Caco-2 (cell line): ENCODE data around the gene SGMS1. TPM values are rescaled to one million over a fixed set of nuclear protein-coding genes. Genes with fewer than 3 reads are reported as not detected.

Experiments used
- BruUV-seq: library from RNA; stranded (reverse); fragments of 400-500 nt; replicated peaks from 2 replicates; lab custom pipeline; 2021; lab: Mats Ljungman, UMichigan
- CTCF ChIA-PET: fragments of 300-600 bp; sonication (Branson Sonifier 250); formaldehyde crosslinking; loops from one replicate; lab custom pipeline; 2022; ENCODE audit warnings: antibody characterized with exemption; lab: Charles Lee
- POLR2A ChIA-PET: fragments of 300-600 bp; sonication (Branson Sonifier 250); formaldehyde crosslinking; loops from one replicate; lab custom pipeline; 2022; ENCODE audit warnings: antibody characterized with exemption; lab: Charles Lee
- DNase-seq, 2 experiments: peaks; one replicate each; pipeline versions ENCODE4 v3.0.0 to v3.0.0-alpha.2; 2020 to 2022
- H3K27me3 ChIP-seq: replicated peaks from 2 replicates; pipeline ENCODE4 v1.6.0; 2011; ENCODE audit warnings: low read length; ENCODE audit not compliant: control insufficient read depth, insufficient read depth
- H3K36me3 ChIP-seq: 2 replicates; pipeline ENCODE4 v1.5.1; 2011; ENCODE audit warnings: low read length; ENCODE audit not compliant: control insufficient read depth, insufficient read depth
- H3K4me1 ChIP-seq: fragments of 250-450 bp; sonication (Bioruptor Pico); 2 replicates; pipeline ENCODE4 v1.5.1; 2020; ENCODE audit warnings: mild to moderate bottlenecking
- H3K4me3 ChIP-seq: 2 replicates; pipeline ENCODE4 v1.5.1; 2011; ENCODE audit warnings: low read depth, mild to moderate bottlenecking, control low read depth, low read length
- H3K9me3 ChIP-seq: fragments of 250-450 bp; sonication (Bioruptor Pico); 2 replicates; pipeline ENCODE4 v1.5.1; 2020; ENCODE audit warnings: mild to moderate bottlenecking, moderate library complexity
- H3K27ac Mint-ChIP-seq: one replicate; pipeline ENCODE4 v1.8.0; 2022; ENCODE audit warnings: mixed read lengths; ENCODE audit not compliant: unreplicated experiment
- H3K27me3 Mint-ChIP-seq: one replicate; pipeline ENCODE4 v1.8.0; 2022; ENCODE audit warnings: mixed read lengths; ENCODE audit not compliant: insufficient read depth, unreplicated experiment
- H3K36me3 Mint-ChIP-seq: one replicate; pipeline ENCODE4 v1.8.0; 2022; ENCODE audit warnings: mild to moderate bottlenecking, mixed read lengths; ENCODE audit not compliant: insufficient read depth, unreplicated experiment
- H3K4me1 Mint-ChIP-seq: one replicate; pipeline ENCODE4 v1.8.0; 2022; ENCODE audit warnings: low read depth, mixed read lengths; ENCODE audit not compliant: unreplicated experiment
- H3K4me3 Mint-ChIP-seq: one replicate; pipeline ENCODE4 v1.8.0; 2022; ENCODE audit warnings: mild to moderate bottlenecking, moderate library complexity, mixed read lengths; ENCODE audit not compliant: unreplicated experiment
- H3K9me3 Mint-ChIP-seq: one replicate; pipeline ENCODE4 v1.8.0; 2022; ENCODE audit warnings: mixed read lengths; ENCODE audit not compliant: unreplicated experiment
- CTCF ChIP-seq, 2 experiments: fragments of 200-600 bp in 1 of 2; IDR thresholded peaks; 1 replicate in 1 of 2; 2 replicates in 1 of 2; pipeline versions ENCODE4 v1.5.1 to v1.8.0; 2011 to 2022; ENCODE audit warnings: antibody characterized with exemption in 1 of 2, control low read depth in 1 of 2, inconsistent platforms in 1 of 2, low read depth in 1 of 2, low read length in 1 of 2, mild to moderate bottlenecking in 1 of 2, moderate library complexity in 1 of 2; ENCODE audit not compliant: insufficient read depth in 1 of 2, severe bottlenecking in 1 of 2, unreplicated experiment in 1 of 2
- intact Hi-C: fragments of 100-400 bp; cut with micrococcal nuclease; formaldehyde crosslinking; loops from one replicate; pipeline ENCODE4 v1.10.0; 2022; ENCODE audit not compliant: unreplicated experiment
- total RNA-seq: library from RNA; stranded (reverse); gene quantifications from 2 replicates; pipeline ENCODE4 v1.2.3, GENCODE V29; 2022

Gene SGMS1
- total RNA-seq, 1 experiment from 2014 or later, result 30.5 TPM

DNA sequence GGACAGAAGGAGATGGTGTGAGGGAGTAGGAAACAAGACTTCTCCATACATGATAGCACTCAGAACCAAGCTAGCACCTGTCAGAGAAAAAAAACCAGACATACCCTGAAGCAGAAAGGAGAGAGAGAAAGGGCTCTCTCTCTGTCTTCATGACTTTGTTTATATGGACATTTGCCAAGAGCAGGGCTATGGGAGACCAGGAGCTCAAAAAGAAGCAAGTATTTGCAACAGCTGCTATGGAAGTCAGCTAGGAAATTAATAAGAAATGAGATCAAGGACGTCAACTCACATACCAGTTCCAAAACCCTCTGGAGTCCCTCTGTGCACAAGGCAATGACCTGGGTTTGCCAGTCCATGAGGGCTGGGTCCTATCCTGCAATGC is 111.6 kb downstream of the SGMS1 start:
- CTCF ChIA-PET, result no interaction called here
- Mint-ChIP-seq H3K27me3 (no peaks in the 10 kb centered on the region), H3K4me1 (peaks cover 25% of the 10 kb centered on the region), H3K4me3 (no peak overlapping the region), H3K27ac (no peak overlapping the region), H3K36me3 (no peaks in the 10 kb centered on the region), H3K9me3 (no peaks in the 10 kb centered on the region)
- DNase-seq, result no peak
- POLR2A ChIA-PET, result no interaction called here
- peaks cover 2% of the 10 kb centered on the region; the same call in 1 of the 2 replicates for H3K36me3 ChIP-seq
- no peak overlapping the region for H3K4me3 ChIP-seq
- H3K4me1 ChIP-seq, result peaks cover 13% of the 10 kb centered on the region
- intact Hi-C loops, result no loop called here
- TF ChIP-seq CTCF (IDR thresholded peaks at IDR 0.05; ENCODE audit: insufficient read depth in 1 of 2, low read depth in 1 of 2, low read length in 1 of 2, severe bottlenecking in 1 of 2, unreplicated experiment in 1 of 2), result no peak
- no TSS peak for BruUV-seq
- H3K9me3 ChIP-seq, result no peaks in the 10 kb centered on the region
- no peaks in the 10 kb centered on the region for H3K27me3 ChIP-seq

- BruUV-seq, result no TSS peak
- Histone ChIP-seq H3K27me3 (no peaks in the 10 kb centered on the region), H3K4me3 (no peak overlapping the region), H3K4me1 (peaks cover 13% of the 10 kb centered on the region), H3K9me3 (no peaks in the 10 kb centered on the region), H3K36me3 (peaks cover 2% of the 10 kb centered on the region; the same call in 1 of the 2 replicates)
- Mint-ChIP-seq H3K9me3 (no peaks in the 10 kb centered on the region), H3K27me3 (no peaks in the 10 kb centered on the region), H3K27ac (no peak overlapping the region), H3K4me3 (no peak overlapping the region), H3K36me3 (no peaks in the 10 kb centered on the region), H3K4me1 (peaks cover 25% of the 10 kb centered on the region)
- DNase-seq, result no peak
- ChIA-PET POLR2A (no interaction called here), CTCF (no interaction called here)
- no peak for TF ChIP-seq CTCF (IDR thresholded peaks at IDR 0.05; ENCODE audit: insufficient read depth in 1 of 2, low read depth in 1 of 2, low read length in 1 of 2, severe bottlenecking in 1 of 2, unreplicated experiment in 1 of 2)
- intact Hi-C loops, result no loop called here
Observed at GRCh38 chr10:50511492-50512213, 112.1 kb downstream of the SGMS1 start.

DNA sequence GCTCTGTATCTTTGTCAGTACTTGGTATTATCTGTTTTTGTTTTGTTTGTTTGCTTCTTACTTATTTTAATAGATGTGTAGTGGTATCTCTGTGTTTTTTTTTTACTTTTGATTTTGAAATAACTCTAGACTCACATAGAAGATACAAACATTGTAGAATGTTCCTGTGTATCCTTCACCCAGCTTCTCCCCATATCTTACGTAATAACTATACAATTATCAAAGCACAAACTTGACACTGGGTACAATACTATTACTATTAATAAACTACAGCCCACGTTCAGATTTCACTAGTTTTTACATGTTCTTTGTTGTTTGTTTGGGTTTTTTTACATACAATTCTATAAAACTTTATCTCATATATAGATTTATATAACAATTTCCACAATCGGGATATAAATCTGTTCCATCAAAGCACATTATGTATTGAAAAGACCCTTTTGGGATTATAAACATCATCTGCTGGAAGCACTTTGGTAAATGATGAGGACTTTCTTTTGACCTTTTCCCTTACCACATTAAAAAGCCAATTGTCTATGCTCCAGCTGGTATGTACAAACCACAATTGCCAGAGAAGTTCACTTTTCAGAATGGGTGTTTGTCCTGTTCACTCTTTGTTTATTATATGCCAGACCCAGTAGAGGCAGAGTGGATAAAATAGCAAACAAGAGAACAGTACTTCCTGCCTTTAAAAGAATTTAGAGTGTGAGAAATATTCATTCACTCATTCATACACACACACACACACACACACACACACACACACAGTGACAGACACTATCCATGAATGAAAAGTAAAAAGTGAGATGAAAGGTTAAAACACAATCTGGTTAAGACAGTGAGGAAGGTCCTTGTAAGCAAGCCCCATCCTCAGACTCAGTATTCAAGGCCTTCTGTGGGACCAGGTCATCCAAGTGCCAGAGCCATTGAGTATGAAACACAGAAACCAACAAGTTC is 113.0 kb downstream of the SGMS1 start:
- Mint-ChIP-seq H3K4me3 (no peak overlapping the region), H3K27ac (no peak overlapping the region), H3K36me3 (no peaks in the 10 kb centered on the region), H3K9me3 (no peaks in the 10 kb centered on the region), H3K27me3 (no peaks in the 10 kb centered on the region), H3K4me1 (peaks cover 25% of the 10 kb centered on the region)
- ChIA-PET CTCF (no interaction called here), POLR2A (no interaction called here)
- intact Hi-C loops, result no loop called here
- BruUV-seq, result no TSS peak
- Histone ChIP-seq H3K4me3 (no peak overlapping the region), H3K9me3 (no peaks in the 10 kb centered on the region), H3K27me3 (no peaks in the 10 kb centered on the region), H3K36me3 (peaks cover 2% of the 10 kb centered on the region; the same call in 1 of the 2 replicates), H3K4me1 (peaks cover 13% of the 10 kb centered on the region)
- TF ChIP-seq CTCF (IDR thresholded peaks at IDR 0.05; ENCODE audit: insufficient read depth in 1 of 2, low read depth in 1 of 2, low read length in 1 of 2, severe bottlenecking in 1 of 2, unreplicated experiment in 1 of 2), result no peak
- no peak for DNase-seq
